HG03103 (cell line): Measurements from ENCODE around the gene RPS18.
A peak's percentile ranks its signal among the peaks of the same experiment; 100 is the strongest.
"Not testable (repeated sequence)": the region's sequence is repeated elsewhere in the genome, so short reads cannot be mapped to it uniquely, and the experiment has no call there.

Source experiments
- ATAC-seq: cut with Tn5 transposase; IDR thresholded peaks from one replicate; pipeline ENCODE4 v1.9.1; 2021; ENCODE audit warnings: low read depth; ENCODE audit not compliant: unreplicated experiment

RPS18 gene

DNA sequence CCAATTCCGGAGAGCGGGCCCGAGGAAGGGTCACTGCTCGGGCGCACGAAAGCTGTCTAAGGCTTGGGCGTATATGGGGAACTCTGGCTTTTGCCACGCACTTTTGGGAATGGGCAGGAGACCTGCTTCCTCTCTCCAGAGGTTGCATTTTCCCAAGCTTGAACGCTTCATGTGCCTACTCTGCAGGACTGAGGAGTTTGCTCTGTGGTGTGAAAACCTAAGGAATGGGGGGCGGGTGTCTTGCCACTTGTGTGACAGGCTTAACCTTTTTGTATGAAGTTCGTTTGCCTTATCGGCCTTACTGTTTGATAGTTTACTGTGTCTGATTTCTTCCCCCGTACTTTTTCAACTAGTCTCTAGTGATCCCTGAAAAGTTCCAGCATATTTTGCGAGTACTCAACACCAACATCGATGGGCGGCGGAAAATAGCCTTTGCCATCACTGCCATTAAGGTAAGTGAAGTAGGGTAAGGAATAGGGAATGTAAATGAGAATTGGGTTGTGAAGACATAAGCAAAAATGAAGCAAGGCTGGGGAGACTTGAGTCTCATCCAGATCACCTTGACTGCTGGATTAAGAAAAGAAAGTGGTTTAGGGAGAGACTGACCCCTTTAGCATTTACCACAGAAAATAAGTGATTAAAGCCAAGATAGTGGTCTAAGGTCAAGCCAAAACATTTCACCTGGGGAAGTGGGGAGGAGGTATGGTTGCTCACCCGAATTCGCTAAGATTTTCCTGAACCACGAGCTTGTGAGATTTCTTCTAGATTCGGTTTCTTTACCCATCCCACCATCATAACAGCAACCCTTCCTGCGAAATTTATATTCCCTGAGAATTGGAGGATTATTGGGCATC lies 627 bp downstream of the RPS18 start:
- ATAC-seq, result no peak

GRCh38 chr6:33273129-33273923 lies 1.5 kb downstream of the RPS18 start:
- ATAC-seq, result no peak

DNA sequence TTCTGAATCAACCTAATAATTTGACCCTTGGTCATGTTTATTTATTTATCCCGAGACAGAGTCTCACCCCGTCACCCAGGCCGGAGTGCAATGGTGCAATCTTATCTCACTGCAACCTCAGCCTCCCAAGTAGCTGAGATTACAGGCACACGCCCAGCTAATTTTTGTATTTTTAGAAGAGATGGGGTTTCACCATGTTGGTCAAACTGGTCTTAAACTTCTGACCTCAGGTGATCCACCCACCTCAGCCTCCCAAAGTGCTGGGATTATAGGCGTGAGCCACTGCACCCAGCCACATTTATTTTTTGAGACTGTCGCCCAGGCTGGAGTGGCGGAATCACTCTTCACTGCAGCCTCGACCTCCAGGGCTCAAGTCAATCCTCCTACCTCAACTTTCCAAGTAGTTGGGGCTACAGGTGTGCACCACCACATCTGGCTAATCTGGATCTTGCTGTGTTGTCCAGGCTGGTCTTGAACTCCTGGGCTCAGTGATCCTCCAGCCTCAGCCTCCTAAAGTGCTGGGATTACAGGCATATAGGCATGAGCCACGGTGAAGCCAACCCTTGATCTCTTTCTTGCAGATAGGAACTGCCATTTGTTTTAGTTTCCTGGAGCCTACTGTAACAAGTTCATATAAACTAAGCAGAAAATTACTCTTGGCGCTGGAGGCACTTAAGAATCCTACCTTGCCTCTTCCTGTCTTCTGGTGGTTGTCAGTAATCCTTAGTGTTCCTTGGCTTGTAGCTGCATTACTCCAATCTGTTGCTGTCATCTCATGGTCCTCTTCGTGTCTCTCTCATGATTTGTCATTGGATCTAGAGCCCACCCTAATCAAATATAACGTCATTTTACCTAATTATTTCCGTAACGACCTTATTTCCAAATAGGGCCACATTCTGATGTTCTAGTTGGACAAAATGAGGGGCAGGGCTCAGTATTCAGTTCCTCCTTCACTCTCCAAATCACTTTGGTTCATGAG lies 2.3 kb downstream of the RPS18 start:
- no peak for ATAC-seq

- ATAC-seq, result not testable (repeated sequence)
These were observed 4.1 kb downstream of the RPS18 start for GRCh38 chr6:33275795-33276580.

DNA sequence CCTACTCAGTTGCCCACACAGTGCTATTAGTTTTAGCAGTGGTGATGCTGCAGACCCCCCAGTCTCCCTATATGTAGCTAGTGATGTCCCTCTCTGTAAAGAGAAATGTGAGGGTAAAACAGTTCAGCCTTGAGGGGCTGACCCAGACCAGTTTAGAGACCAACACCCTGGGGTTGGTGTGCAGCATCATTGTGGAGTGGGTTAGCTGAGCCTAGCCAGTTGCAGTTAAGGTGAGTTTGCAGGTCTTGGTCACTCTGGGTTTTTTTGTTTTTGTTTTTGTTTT lies 4.6 kb downstream of the RPS18 start:
- no peak for ATAC-seq

DNA sequence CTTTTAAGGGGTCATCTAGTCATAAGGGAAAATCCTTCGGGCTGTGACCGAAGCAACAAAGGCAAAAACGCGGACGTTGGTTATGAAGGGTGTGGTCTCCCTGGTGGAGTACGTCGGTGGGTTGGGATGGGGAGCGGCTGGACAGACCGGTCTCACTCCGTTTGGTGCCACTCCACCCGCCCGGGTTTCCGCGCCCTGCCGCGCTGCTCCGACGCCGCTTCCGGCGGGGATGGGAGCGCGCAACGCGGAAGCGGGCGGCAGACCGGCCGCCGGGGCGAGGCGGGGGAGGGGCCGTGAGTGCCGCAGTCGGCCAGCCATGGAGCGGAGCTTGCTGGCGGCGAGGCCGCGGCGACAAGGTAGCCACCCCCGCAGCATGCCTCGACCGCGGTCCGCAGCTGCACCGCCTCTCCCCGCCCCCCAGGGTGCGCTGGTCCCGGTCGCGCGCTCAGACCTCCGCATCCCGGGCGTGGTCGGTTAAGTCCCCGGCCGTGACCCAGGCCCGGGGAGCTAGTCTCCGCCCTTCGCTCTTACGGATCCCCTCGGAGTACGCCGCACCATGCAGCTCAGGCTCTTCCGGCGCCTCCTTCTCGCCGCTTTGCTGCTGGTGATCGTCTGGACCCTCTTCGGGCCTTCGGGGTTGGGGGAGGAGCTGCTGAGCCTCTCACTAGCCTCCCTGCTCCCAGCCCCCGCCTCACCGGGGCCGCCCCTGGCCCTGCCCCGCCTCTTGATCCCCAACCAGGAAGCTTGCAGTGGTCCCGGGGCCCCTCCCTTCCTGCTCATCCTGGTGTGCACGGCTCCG lies 5.2 kb downstream of the RPS18 start, which contains the start of gene B3GALT4:
Gene B3GALT4, plus strand, starts transcription at position 260 of the 799 bp plus-strand sequence. Its CDS starts 297 bp downstream, at position 557.
- peak; percentile 45 for ATAC-seq

DNA sequence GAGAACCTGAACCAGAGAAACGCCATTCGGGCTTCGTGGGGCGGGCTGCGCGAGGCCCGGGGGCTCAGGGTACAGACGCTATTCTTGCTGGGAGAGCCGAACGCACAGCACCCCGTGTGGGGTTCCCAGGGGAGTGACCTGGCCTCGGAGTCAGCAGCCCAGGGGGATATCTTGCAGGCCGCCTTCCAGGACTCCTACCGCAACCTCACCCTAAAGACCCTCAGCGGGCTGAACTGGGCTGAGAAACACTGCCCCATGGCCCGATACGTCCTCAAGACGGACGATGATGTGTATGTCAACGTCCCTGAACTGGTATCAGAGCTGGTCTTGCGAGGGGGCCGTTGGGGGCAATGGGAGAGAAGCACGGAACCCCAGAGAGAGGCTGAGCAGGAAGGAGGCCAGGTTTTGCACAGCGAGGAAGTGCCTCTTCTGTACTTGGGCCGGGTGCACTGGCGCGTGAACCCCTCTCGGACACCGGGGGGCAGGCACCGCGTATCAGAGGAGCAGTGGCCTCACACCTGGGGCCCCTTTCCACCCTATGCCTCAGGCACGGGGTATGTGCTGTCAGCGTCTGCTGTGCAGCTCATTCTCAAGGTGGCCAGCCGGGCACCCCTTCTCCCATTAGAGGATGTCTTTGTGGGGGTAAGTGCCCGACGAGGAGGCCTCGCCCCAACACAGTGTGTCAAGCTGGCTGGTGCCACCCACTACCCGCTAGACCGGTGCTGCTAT lies 6.0 kb downstream of the RPS18 start:
- no peak for ATAC-seq

GRCh38 chr6:33278392-33278741 lies 6.5 kb downstream of the RPS18 start:
- no peak for ATAC-seq

DNA sequence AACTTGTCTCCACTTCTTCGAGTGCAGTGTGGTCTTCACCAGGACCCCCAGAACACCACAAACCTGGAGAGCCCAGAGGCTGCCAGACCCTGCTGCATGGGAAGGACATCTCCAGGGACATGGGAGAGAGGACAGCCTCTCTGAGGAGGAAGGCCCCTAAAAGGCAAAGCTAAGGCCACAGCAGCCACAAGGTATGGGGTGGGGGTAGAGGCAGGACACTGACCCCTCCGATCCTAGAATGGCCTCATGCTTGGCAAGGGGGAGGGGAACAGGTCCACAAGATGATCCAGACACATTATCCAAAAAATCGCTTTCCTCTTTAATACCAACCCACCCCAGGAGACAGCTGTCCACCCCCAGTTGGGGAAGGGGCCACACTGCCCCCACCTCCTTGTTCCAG lies 6.9 kb downstream of the RPS18 start:
- no peak for ATAC-seq

DNA sequence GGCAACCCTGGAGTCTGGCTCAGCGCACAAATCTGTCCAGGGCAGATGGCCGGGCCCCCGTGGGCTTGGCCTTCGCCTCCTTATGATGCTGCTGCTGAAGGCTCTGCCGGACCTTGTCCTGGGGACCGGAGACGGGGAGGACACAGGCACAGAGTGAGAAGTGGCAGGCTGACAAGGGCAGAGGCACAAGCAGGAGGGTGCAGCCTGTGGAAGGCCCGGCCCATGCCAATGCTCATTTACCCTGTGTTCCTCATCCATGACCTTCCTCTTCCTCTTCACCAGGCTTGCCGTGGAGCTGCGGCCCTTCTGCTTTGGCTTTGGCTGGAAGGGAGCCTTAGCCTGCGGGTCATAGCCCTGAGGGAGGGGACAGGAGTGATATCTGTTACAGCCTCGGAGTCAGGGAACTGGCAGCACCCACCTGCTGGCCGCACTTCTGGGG lies 7.4 kb downstream of the RPS18 start:
- no peak for ATAC-seq

GRCh38 chr6:33279971-33280511 lies 8.2 kb downstream of the RPS18 start:
- no peak for ATAC-seq

DNA sequence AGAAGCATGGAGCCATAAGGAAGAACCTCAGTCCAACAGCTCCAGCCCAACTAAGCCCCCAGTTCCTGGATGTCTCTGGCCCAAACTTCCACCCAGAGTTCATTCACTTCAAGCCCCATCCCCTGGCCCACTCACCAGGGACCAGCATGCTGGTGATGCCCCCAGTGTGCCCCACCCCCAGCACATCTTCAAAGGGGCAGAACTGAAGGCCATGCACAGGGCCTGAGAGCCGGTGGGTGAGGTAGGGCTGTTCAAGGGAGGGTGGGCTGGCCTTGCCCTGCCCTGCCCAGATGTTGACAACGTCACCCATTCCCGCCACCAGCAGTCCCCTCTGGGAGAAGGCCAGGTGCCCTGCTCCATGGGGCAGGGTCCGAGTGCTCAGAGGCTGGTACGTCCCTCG lies 8.7 kb downstream of the RPS18 start:
- ATAC-seq, result no peak

DNA sequence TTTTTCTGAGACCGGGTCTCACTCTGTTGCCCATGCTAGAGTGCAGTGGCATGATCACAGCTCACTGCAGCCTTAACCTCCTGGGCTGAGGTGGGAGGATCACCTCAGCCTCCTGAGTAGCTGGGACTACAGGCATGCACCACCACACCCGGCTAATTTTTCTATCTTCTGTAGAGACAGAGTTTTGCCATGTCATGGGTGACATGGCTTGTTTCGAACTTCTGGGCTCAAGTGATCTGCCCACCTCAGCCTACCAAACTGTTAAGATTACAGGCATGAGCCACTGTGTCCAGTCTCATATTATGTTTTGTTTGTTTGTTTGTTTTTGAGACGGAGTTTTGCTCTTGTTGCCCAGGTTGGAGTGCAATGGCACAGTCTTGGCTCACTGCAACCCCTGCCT lies 13.3 kb downstream of the RPS18 start:
- ATAC-seq, result not testable (repeated sequence)

- ATAC-seq, result no peak
These were observed 15.4 kb downstream of the RPS18 start for GRCh38 chr6:33286946-33287914.

DNA sequence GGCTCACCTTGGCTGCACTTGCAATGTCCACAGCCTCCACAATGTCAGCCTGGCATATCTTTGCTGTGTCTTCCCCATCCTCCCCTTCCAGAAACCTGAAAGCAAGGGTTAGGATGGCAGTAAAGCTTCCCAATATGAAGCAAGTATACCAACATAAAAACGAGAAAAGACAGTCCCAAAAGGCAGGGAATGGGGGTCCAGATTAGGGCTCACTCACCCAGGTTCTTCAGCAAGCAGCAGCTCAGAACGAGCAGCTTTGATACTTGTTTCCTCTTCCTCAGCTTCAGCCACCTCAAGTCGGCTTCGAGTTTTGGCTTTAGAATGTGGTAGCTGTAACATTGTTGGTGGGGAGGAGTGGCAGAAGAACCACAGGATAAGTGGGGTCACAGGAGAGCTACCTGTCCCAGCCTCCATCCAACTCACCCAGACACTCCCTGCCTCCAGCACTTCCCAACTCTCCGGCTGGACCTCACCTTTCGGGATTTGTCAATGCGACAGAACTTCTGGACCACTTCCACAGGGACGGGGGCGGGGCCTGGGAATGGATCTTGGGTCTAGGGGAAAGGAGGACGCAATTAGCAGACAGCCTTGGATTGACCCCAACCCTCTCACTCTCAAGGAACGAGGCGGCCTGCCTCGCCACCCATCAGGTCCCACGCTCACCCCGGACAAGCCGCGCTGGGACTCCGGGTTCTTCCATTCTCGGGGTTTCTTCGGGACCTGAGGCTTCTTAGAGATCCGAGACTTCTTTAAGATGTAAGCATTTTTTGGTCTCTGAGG lies 16.5 kb downstream of the RPS18 start:
- ATAC-seq, result no peak
